GM19397 (cell line): Measurements from ENCODE around the gene HIPK2.

Experiments
- ATAC-seq: cut with Tn5 transposase; IDR thresholded peaks from one replicate; pipeline ENCODE4 v1.9.1; 2021; ENCODE audit warnings: mild to moderate bottlenecking, moderate library complexity; ENCODE audit not compliant: unreplicated experiment

HIPK2 gene

GRCh38 chr7:139574618-139575337, 203.0 kb downstream of the HIPK2 start:
- no peak for ATAC-seq

- no peak for ATAC-seq
Measured at GRCh38 chr7:139573871-139574270, 203.9 kb downstream of the HIPK2 start.

GRCh38 chr7:139572704-139573385, 205.0 kb downstream of the HIPK2 start:
- ATAC-seq: no peak

- ATAC-seq: no peak
Measured at GRCh38 chr7:139572071-139572470, 205.7 kb downstream of the HIPK2 start.

- ATAC-seq: no peak
Measured at GRCh38 chr7:139571651-139572050, 206.1 kb downstream of the HIPK2 start.

GRCh38 chr7:139571190-139571589, 206.6 kb downstream of the HIPK2 start:
- no peak for ATAC-seq

- no peak for ATAC-seq
Measured at GRCh38 chr7:139570626-139571025, 207.2 kb downstream of the HIPK2 start.

GRCh38 chr7:139570119-139570518, 207.7 kb downstream of the HIPK2 start:
- ATAC-seq: no peak

- no peak for ATAC-seq
Measured at GRCh38 chr7:139568813-139569490, 208.8 kb downstream of the HIPK2 start.

GRCh38 chr7:139568346-139568675, 209.5 kb downstream of the HIPK2 start:
- ATAC-seq: no peak

GRCh38 chr7:139567647-139568345, 210.0 kb downstream of the HIPK2 start:
- ATAC-seq: no peak

GRCh38 chr7:139566736-139567646, 210.8 kb downstream of the HIPK2 start:
- ATAC-seq: no peak

GRCh38 chr7:139566075-139566474, 211.7 kb downstream of the HIPK2 start:
- ATAC-seq: no peak

- ATAC-seq: no peak
Measured at GRCh38 chr7:139563856-139564255, 213.9 kb downstream of the HIPK2 start.

- no peak for ATAC-seq
Measured at GRCh38 chr7:139562961-139563565, 214.7 kb downstream of the HIPK2 start.

- no peak for ATAC-seq
Measured at GRCh38 chr7:139562491-139562890, 215.3 kb downstream of the HIPK2 start.

GRCh38 chr7:139560678-139561077, 217.1 kb downstream of the HIPK2 start:
- ATAC-seq: no peak

- no peak for ATAC-seq
Measured at GRCh38 chr7:139560199-139560598, 217.6 kb downstream of the HIPK2 start.

- no peak for ATAC-seq
Measured at GRCh38 chr7:139559364-139560105, 218.3 kb downstream of the HIPK2 start.
